GM21423 (cell line): Measurements from ENCODE around the gene ASXL1.

Experiments
- ATAC-seq: cut with Tn5 transposase; IDR thresholded peaks from one replicate; pipeline ENCODE4 v1.9.1; 2021; ENCODE audit warnings: mild to moderate bottlenecking, moderate library complexity; ENCODE audit not compliant: unreplicated experiment

ASXL1 gene

DNA sequence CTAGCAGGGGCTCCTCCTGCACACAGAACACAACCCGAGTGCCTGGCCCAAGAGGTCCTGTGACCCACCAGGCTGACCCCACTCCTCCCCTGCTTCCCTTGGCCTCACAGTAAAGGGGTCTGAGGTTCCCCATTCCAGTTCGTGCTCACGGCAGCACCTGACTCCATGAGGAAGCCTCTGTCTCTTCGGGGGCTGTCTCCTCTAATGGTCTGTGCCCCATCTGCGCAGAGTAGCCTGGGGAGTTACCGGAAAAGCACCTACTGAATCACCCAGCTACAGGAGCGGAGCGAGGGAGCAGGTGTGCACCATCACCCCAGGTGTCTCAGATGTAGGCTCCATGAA lies 93.2 kb downstream of the ASXL1 start:
- ATAC-seq = no peak

DNA sequence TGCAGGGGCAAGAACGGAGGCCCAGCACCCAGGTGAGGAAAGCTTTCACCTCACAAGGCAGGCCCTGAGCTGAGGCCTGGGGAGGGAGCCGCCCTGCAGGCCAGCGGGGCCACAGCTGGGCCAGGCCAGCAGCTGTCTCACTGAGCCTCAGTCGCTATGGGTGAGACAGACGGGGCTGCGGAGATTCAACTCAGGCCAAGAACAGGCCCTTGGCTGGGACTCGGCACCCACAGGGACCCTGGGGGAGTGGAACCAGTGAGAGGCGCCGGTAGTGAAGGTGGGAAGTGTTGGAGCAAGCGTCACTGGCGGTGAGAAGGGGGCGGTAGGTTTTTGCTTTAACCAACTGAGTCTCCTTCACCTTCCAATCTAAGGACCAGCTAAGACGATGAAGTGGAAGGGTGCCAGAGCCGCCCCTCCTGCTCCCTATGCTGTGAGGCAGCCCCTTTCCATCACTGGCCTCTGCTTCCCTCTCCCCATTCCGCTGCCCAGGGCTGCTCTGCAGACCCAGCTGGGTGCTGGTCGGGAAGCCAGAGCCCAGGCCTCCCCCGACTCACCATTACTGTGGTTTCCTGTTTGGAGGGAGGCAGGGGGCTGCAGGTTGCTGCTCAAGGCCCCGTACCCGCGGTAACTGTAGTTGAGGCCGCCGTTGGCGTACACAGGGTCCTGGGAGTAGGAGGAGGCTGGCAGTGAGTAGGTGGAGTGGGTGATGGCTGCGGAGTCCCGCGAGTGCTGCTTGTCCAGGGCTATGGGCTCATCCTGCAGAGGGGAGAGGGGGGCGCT lies 93.7 kb downstream of the ASXL1 start:
- ATAC-seq = no peak

DNA sequence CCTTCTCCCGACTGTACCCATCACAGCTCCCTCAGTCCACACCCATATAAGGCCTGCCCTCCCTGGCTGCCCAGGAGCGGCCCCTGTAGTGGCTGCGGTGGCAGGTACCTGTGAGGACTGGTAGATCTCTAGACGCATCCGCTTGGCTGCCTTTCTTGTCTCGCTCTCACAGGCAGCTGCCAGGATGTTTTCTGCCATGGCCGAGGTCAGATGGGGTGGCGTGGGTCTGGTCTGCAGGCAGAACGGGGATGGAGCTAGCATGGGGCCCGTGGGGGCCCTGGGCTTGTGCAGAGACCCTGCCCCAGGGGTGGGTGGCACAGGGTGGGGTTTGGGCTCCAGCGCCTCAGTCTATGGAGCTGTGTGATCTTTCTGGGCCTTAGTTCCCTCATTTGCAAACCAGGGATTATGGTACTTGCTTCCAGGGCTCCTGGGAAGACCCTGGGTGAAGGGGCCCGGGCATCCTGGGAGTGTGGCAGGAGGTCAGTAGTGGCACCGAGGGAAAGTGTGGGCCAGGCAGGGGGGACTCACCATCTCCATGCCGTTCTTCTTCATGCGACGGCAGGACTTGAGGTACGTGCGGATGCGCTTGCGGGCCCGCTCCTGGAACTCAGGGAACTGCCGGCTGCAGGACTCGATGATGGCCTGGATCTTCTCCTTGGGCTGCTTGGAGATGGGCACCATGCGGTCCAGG lies 94.8 kb downstream of the ASXL1 start:
- no peak for ATAC-seq

DNA sequence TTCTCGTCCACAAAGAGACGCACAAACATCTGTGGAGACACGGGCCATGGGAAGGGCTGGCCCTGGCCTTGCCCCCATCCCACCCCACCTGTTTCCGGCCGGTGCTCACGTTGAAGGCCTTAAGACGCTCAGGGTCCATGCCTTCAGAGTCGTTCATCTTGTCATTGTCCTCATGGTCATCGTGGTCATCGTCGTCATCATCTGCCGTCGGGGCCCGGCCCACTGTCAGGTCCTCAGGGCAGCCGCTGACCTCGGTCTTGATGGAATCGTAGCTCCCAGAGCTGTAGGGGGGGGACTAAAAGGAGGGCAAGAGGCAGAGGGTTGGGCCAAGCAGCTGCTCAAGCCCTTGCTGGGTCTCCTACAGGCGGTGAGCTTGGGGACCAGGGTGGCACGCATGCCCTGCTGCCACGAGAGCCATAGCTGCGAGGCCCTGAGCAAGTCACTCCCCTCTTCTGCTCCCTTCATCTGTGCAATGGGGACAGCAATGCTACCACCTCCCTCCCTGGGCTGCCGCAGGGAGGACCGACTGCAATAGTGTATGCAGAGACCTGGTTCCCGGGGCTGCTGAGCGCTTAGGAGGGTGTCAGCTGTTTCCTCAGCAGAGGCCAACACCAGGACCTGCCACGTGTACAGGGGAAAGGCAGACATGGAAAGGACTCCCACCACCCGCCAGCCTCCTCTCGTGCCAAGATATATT lies 95.5 kb downstream of the ASXL1 start:
- ATAC-seq = no peak

DNA sequence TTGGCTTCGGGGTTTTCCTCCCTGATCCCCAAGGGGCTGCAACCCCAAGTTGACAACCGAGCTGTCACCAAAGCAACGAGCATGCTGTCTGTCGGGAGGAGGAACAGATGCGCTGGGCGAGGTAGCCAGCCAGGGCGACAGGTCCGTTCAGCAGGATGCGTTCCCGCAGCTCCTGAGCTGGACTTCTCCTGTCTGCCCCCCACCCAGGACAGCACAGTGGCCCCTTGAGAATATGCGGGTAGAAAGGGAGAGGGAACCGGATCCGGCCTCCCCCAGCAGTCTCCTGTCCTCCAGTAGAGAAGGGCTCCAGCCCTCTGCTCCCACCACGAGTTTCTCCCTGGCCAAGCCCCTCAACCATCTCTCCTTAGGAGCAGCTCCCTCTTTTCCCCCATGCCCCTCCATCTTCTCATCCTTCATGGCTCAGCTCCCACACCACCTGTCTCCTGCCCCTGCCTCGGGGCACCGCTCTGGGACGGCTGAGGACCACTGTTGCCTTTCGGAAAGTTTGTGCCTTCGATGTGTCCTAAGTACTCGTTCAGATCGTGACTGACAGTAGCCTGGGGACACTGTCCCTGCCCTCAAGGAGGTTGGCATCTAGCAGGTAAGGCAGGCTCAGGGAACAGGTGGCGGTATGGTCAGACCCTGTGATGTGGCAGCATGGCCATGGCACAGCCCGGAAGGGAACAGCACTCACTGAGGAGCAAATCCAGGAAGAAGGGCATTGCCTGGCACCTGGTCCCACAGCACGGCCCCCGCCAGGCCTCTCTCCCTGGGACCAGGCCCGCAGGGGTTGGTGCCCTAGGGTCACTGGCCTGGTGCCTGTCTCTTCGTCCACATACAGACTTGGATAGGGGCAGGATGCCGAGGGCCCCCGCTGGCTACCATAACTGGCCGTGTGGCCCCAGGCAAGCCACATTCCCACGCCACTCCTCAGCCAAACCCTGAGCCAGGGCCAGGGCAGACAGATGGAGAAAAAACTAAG lies 96.3 kb downstream of the ASXL1 start:
- no peak for ATAC-seq

DNA sequence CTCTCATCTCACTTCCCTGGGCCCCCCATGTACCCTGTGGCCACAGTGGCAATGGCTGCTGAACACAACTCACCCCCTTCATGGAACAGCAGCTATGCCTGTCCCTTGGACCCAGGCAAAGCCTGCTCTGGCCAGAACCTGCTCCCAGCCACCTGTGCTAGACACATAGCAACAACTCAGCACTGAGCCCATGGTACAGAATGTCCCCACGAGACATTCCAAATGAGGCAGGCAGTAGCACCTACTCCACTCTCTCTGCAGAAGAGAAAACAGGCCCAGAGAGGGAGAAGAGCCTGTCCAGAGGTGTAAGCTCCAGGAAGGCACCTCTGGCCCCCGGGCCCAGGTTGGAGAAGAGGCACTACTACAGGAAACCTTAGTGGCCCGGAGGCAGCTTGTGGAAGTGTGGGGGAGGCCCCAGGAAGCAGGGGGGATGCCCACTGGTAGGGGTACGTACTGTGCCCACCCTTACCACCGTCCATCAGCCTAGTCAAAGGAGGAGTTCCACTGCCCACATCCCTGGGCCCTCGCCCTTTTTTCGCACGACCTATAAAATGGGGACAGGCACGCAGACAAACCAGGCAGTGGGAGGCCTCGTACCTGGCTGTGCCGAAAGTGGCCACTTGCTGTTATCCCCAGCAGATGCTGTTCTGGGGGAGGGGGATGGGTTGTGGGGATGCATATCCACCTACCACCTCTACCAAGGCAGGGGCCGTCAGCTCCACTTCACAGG lies 97.2 kb downstream of the ASXL1 start:
- no peak for ATAC-seq

DNA sequence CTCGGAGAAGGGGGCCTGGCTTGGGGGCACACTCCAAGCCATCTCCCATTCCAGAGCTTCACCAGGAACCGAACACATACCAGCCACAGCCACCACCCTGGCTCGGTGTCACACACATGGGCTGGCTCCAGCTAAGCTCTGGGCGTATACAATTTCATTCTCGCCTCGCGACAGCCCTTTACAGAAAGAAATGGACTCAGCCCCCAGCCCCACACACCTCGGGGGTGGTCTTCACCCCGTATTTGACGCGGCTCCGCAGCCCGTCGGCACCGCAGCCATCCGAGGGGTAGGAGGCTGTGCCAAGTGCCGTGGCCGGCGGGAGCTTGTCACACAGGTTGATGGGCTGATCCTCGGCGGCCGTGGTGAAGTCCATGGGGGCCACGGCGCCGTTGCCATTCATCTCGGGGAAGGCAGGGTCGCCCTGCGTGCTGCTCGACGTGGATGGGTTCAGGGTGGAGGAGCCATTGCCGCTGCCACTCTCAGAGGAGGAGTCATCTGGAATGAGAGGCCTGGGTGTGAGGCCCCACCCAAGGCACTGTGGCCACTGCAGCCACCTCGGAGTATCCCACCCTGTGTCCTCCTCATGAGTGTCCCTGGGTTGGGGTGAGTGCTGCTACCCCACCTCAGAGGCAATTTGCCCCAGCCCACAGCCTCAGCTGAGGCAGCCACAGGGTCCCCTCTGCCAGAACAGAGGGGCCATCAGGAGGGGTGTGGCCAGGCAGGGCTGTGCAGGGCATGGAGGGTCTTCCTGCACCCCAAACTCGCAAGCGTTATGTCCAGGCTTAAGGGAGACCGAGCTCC lies 98.0 kb downstream of the ASXL1 start:
- ATAC-seq = no peak

DNA sequence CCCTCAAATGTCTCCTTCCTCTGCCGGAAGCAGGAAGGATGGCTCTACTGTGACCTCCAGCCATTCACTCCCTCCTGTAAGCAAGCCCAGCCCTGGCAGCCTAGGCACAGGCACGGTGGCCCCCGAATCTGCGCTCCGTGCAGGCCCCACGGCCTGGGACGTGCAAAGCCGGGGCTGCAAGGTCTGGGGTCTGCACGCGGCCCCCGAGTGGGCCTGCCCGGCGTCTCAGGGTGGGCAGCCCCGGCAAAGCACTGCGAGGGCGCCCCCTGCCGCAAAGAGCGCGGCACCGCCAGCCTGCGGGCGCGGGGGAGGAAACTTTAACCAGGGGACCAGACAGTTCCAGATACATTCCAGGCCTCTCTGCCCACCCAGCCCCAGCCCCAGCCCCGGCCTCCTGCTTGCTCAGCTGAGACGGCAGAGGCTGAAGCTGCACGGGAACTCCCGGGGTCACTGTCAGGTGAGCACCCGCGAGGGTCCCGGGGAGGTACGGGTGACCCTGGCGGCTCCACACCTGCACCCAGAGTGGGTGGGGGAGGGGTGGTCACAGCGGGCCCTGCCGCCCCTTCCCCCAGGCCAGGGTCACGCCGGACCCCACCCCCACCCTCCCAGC lies 98.8 kb downstream of the ASXL1 start:
- ATAC-seq = no peak

DNA sequence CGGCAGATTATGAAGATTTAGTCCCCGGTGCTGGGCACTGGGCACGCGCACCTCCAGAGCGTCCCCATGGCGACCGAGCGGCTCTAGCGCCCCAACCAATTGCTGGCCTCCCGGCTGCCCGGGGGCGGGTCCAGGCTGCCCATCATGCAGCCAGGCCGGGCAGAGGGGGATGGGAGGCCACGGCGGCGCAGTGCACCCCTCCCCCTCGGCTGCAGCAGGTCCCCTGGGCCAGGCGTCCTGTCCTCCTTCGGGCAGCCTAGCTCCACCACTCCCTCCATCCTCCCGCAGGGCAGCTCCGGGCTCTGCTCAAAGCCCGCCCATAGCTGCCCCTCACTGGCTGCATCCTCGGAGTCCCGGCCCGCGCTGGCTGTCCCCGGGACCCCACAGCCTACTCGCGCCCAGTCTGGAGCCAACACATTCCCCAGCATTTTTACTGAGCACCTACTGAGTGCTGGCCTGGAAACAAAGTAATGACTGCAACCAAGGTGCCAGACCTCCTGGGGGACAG lies 99.4 kb downstream of the ASXL1 start:
- ATAC-seq = no peak

DNA sequence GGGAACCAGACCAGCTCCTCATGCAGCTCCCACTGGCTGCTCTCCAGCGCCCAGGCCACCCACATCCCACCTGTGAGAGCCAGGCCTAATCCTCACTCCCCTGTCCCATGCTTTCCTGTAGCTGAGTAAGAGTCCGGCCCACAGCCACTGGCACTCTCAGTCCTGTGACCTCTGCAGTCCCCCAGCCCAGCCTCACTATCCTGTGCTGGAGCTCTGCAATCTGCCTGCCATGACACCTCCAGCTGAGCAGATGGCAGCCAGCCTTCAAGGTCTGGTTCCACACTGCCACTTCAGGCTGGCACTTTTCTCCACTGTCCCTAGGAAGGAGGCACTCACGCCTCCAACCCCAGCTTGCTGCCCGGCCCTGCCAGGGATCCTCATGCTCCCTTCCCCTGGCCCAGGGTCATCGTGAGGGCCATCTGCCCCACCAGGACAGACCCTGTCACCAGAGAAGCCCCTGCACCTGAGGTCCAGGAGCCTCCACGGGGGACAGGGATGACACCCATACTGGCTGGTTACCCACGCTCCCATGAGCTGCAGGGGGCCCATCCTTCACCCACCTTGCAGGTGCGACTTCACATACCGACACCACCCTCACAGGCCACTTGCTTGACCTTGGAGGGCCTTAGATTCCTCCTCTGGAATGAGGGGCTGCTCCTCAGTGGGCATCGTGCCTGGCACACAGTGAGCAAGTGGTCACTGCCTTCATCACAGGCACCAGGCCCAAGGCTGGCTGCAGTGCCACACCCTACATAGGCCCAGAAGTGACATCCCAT lies 100.1 kb downstream of the ASXL1 start:
- ATAC-seq = no peak

DNA sequence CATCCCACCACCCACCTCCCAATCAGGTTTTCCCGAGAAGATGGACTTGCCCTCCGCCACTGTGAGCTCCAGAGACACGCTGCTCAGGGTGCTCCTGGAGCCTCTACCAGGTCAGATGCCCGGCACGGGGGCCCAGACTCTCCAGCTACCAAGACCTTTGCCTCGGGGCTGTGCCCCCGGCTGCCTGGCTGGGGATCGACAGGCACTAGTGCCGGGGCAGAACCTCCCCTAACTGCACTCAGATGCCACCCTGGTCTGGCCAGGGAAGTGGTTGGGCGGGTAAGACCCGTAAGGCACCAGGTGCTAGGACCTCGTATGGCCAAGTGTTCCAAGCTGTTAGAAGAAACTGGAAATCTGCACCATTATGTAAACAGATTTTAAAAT lies 100.7 kb downstream of the ASXL1 start:
- no peak for ATAC-seq

DNA sequence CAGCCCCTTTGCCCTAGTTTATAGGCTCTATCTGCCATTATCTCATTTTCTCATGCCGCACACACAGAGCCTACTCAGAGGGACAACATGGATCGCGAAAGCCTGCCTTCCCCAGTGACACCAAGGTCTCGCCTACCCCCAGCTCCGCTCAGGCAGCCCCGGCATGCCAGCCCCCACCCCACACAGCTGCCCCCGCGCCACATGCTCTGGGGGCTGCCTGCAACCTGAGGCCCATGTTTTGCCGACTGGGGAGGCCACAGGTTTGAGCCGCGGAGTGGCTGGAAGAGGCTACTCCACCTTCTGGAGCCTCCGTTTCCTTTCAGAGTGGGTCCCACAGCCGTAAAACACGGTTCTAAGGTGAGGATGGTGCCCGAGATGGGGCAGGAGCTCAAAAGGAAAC lies 102.1 kb downstream of the ASXL1 start:
- ATAC-seq = no peak

DNA sequence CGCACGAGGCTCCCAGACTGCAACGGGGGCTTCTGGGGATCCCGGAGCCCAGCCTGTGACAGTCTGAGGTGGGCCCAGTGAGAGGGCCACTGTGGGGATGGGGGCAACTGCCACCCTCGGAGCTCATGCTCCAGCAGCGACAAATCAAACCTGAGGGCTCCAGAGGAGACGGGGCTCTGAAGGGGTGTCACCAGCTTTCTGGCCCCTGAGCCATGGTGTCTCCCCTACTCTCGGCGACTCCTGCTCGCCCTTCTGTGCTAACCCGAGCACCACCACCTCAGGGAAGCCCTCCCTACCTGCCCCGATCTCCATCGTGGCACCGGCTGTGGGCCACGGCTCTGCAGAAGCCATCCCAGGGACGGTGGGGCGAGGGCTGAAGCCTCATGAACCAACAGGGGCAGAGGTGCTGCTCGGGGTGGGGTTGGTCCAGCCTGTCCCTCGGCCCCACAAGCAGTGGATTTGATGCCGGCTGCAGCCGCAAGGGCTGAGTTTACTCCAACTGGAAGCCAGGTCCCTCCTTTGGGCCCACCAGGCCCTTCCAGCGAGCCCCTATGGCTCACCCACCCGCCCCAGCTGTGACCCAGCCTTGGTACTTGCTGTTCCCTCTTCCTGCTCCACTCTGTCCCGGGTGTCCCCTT lies 102.7 kb downstream of the ASXL1 start:
- ATAC-seq = no peak

DNA sequence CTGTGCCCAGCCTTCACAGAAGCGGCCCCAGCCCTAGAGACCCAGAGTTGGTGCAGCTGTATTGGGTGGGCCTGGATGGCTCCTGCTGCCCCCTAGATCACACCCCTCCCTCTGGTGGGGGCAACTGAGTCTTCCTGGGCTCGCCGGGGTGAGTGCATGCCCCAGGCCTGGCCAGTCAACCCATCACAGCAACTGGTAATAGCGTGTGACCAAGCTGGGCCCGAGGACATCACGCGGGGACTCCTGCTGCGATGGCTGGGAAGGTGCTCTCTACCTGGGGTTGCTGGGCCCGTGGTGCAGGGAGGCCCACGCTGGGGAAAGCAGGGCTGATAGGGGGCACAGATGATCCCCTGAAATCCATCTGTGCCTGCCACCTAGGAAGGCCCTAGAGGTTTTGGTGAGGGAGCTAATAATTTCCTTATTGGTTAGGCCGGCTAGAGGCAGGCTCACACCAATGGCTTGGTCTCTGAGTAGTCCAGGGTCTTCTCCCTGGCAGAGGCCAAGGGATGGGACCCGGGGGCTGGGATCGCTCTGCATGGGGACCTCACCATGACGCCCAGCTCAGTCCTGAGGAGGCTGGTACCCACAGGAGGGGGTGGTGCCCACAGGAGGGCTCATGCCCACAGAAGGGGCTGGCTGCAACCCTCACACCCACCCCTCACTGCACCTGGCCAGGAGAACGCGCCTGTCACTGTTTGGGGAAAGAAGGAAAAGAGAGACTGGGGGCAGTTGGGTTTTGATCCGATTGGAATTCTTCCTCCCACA lies 103.9 kb downstream of the ASXL1 start:
- ATAC-seq = no peak

DNA sequence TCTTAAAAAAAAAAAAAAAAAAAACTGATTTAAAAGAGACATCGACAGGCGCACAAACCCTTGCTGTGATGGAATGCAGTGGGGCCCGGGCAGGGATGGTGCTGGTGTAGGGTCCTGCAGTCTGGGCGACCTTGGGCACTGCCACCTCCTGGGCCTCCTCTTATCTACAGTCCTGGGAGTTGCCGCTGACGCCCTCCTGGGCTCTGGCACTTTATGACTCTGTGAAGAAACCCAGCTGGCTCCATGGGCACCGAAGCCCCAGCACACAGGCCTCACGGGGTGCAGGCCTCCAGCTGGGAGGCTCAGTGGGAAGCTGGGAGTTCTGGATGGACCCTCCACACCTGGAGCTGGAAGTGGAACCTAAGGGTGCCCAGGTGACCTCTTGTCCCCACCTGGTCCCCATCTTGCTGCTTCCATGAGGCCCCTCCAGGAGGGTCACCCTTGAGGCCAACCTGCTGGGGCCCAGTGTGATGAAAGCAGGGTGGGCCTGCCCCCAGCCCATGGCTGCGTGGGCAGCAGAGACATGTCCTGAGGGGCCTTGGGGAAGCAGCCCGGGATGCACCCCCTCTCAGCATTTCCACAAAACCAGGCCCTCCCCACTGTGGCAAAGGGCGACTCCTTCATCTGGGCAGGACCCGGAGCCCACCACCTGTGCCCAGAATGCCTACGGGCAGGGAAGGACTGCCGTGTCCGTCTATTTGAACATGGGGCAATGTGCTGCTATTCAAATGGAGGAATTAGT lies 104.9 kb downstream of the ASXL1 start:
- no peak for ATAC-seq
